Measurements from ENCODE around the gene PRLR.
"Not testable (repeated sequence)": the region's sequence is repeated elsewhere in the genome, so short reads cannot be mapped to it uniquely, and the experiment has no call there.

GRCh38 chr5:35101720-35102119 lies 128.6 kb downstream of the PRLR start:
- TF ChIP-seq ARNT (IDR thresholded peaks at IDR 0.05); NFRKB (IDR thresholded peaks at IDR 0.05); SUZ12 (IDR thresholded peaks at IDR 0.05); BHLHE40 (IDR thresholded peaks at IDR 0.05; ENCODE audit: borderline replicate concordance); FOXM1 (IDR thresholded peaks at IDR 0.05; ENCODE audit: borderline replicate concordance); SP1 (IDR thresholded peaks at IDR 0.05); TARDBP (IDR thresholded peaks at IDR 0.05): not testable (repeated sequence)
